ENCODE results near the gene GCAT.

- TF ChIP-seq POLR2AphosphoS5 (IDR thresholded peaks at IDR 0.05) (no peak), POLR2A (IDR thresholded peaks at IDR 0.05) (no peak)
- TF ChIP-seq, protein P1, sequence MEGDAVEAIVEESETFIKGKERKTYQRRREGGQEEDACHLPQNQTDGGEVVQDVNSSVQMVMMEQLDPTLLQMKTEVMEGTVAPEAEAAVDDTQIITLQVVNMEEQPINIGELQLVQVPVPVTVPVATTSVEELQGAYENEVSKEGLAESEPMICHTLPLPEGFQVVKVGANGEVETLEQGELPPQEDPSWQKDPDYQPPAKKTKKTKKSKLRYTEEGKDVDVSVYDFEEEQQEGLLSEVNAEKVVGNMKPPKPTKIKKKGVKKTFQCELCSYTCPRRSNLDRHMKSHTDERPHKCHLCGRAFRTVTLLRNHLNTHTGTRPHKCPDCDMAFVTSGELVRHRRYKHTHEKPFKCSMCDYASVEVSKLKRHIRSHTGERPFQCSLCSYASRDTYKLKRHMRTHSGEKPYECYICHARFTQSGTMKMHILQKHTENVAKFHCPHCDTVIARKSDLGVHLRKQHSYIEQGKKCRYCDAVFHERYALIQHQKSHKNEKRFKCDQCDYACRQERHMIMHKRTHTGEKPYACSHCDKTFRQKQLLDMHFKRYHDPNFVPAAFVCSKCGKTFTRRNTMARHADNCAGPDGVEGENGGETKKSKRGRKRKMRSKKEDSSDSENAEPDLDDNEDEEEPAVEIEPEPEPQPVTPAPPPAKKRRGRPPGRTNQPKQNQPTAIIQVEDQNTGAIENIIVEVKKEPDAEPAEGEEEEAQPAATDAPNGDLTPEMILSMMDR (IDR thresholded peaks at IDR 0.05): no peak
Measured at GRCh38 chr22:37774728-37775127, 33.0 kb upstream of the GCAT start.
